DMS53 treated with DMSO at 0.1 percent for 48 hours (cell line): ENCODE data around the gene PLCG2.
"Not testable (repeated sequence)": the region's sequence is repeated elsewhere in the genome, so short reads cannot be mapped to it uniquely, and the experiment has no call there.

Source experiments
- DNase-seq: peaks from one replicate; lab custom pipeline; 2025; ENCODE audit not compliant: unreplicated experiment; lab: John Stamatoyannopoulos, UW

PLCG2 gene

DNA sequence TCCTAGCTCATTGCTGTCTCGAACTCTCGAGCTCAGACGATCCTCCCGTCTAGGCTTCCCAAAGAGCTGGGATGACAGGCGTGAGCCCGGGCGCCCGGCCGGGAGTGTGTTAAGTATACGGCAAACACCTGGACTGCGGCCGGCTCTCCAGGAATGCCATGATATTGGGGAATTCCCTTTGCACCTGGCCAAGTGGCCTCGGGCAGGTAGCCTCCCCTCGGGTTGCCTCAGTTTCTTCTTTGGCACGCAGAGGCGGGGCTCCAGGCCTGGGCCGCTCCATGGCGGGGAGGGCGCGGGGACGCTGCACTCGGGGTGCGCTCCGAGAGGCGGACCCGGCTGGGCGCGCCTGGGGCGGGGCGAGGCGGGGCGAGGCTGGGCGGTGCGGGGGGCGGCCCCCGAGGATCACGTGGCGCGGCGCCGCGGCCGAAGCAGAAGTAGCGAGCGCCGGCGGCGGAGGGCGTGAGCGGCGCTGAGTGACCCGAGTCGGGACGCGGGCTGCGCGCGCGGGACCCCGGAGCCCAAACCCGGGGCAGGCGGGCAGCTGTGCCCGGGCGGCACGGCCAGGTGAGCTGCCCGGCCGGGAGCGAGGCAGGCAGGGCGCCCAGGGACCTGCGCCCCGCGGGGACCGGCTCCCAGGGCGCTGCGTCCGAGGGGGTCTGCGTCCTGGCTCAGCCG, at the start of gene PLCG2:
Gene PLCG2 (plus strand): TSS at position 431 of the 675 bp plus-strand sequence. CDS start 6,699 bp downstream, outside the sequence.
- peak; percentile 45 for DNase-seq

DNA sequence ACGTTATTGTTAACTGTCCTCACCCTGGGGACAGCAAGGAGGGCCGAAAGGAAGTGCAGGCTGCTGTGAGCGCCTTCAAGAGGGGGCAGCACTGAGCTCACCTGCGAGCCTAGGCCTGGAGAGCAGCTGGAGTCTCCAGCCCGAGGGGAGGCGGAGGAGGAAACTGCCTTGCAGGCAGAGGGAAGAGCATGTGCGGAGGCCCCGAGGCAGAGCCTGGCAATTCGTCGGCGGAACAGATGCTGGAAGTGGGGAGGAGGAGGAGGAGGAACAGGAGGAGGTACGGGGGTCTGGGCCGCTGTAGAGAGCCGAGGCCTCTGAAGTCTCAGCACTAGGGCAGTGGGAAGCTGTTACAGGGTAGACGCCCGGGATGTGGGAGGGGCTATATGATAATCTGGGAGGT, 49.6 kb upstream of the PLCG2 start:
- no peak for DNase-seq

DNA sequence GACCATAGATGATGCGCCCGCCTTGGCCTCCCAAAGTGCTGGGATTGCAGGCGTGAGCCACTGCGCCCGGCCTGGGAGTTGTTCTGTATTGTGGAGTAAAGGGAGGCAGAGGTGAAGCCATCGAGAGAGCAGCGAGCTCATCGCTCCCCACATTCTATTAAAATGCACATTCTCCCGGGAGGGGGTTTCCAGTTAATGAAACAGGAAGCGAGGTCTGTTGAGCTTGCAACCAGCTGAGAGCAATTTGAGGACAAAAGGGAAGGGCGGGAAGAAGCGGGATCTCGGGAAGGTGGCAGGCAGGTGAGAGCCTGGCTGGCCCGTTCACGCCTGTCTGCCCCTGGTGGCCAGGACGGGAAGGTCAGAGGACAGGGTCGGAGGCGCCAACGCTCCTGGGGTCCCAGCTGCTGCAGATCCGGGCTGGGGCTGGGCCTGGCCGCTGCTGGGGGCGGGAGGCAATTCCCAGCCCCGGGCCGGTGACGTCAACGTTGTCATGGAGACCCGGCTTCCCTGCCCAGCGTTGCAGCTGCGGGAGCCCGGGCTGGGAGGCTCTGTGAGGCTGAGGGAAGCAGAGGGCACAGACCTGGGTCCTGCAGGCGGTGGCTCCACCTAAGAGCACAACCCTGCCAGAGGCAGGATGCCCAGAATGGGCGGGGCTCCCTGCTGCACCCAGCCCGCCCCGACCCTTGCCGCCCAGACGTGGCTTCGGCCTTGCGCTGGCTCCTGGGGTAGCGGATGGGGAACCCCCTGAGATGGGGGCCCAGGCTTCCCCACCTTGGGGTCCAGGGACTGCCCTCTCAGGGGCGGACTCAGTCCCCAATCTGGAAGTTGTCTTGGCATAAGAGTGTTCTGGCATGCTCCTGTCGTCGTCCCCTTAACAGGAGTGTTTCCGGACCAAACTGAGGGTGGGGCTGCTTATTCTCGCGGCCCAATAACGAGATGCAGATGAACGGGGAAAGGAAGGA, 48.7 kb upstream of the PLCG2 start:
- DNase-seq: peak; percentile 79

DNA sequence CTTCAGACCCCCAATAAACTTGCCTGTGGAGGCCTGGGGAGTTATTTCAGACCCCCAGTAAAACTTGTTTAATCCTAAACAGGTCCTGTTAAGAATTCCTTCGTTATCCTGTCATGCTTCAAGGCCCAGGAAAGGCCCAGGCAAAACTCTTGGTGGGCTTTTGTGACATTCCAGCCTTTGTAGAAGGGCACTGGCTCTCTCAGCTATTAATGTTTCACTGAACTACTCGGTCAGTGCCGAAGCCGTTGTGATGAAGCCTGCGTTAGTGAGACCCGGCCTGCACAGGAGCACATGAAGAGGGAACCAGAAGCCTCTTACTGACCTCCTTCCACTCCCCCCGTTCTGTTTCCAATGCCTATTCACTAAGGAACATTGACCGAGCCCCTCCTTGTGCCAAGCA, 47.4 kb upstream of the PLCG2 start:
- no peak for DNase-seq

DNA sequence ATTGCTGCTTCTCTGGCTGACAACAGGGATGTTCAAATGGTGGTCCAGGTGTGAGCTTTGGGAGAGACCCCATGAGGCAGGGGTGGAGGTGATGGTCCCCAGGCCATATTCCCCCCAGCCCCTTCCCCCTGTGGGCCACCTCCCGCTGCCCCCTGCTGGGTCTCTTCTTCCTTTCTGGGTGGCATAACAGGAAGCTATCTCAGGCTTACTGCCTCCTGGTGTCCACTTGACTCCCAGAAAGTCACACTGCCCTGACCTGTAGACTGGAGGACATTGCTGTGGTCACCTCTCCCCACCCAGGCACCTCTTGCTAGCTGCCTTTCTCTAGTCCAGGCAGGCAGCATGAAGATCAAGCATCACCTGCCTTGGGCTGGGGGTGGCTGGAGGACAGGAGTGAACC, 46.4 kb upstream of the PLCG2 start:
- no peak for DNase-seq

DNA sequence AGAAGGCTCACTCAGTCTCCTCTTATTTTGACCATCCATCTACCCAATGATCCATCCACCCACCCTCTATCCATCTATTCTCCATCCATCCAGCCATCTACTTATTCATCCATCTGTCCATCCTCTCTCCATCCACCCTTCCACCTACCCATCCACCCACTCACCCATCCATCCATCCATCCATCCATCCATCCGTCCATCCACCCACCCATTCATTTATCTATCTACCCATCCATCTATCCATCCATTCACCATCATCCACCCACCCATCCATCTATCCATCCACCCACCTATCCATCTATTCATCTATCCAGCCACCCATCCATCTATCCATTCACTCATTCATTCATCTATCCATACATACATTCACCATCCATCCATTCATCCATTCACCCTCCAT, 45.8 kb upstream of the PLCG2 start:
- DNase-seq: no peak

DNA sequence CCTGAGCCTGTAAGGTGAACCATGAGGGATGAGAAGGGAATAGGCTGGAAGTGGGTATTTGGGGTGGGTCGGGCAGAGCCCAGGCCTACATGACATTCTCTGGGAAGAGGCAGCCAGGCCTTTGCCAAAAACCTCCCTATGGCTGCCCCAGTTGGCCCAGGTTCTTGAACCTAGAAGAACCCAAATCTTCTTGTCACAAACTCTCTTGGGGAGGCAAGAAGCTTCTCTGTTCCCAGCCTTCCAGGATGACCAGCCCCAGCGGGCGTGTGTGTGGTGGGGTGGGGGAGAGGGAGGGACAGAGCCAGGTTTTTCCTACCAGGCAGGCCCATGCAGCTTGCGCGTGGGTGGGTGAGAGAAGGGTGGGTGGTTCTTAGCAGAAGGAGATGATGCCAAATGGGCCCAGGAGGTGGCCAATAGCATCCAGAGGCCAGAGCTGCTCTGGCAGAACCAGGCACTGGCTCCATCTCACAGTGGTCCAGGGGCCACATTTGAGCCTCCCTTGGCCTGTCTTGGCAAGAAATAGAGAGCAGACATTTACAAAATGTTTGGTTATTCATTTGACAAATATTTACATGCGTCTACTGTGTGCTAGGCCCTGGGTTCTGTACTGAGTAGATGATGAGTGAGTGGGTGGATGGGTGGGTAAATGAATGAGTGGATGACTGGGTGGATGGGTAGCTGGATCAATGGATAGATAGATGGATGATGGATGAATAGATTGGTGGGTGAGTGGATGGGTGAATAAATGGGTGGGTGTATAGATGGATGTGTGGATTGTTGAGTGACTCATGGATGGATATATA, 44.3 kb upstream of the PLCG2 start:
- no peak for DNase-seq

DNA sequence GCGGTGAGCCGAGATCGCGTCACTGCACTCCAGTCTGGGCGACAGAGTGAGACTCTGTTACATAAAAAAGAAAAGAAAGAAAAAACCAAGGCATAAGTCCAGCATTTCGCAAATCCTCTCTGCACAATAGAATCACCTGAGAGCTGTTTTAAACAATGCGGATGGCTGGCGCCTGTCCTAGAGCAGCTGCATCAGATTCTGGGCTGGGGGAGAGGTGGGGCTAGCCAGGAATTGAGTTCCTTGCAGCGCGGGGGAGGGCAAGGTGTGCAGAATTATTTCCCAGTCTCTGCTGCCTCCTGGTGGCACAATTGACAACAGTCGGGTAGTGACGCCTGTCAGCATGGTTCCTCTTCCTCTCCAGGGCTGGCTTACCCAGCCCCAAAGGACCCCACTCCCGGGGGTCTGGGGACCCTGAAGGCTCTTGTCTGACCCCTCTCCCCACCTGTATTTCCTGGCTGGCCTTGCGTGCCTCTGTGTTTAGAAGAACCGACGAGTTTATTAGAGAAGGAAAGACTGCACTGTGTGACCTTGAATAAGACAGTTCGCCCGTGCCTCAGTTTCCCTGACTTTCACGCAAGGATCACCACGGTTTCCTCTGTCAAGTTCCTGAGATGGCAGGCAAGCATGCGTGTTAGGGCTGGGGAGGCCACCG, 41.1 kb upstream of the PLCG2 start:
- DNase-seq: peak; percentile 71

DNA sequence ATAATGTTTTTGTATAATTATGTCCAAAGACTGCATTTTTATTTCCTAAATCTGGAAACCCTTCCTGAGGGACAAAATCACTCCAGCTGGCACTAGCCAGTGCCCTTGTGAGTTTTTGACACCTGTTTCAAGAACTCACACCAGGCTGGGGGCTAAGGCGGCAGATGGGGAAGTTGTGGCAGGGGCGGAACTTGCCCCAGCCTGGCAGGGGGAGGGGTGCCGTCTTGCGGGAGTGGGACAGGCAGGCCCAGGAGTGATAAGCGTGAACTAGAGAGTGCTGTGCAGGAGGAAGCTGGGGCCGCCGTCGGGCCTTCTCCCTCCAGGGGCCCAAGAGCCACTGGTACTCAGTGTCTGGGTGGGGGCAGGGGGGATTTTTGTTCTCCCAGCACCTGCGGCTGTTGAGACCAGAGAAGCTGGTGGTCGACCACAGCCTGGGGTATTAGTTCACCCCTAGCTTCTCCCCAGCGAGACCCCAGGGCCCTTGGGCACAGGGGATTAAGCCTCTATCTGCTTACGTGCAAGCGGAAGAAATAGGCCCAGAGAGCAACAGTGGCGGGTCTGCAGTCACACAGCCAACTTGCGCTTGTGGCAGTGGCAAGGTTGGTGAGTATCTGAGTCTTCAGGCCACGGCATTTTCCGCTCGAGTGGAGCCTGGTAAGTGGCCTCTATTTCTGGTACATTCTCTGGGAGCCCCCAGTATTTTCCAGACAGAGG, 40.2 kb upstream of the PLCG2 start:
- no peak for DNase-seq

DNA sequence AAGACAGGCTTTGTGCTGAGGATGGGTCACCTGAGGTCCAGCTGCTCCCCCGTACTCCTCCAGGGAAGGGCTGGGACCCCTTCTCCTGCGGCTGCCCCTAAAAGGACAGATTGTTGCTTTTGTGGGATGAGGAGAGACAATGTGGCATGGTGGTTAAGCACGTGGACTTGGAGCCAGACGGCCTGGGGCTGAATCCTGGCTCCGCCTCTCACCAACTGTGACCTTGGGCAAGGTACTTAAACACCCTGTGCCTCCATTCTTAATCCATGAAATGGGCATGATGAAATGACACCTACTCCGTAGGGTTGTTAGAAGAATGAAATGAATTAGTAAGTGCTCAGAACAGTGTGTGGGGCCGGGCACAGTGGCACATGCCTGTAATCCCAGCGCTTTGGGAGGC, 39.6 kb upstream of the PLCG2 start:
- no peak for DNase-seq

DNA sequence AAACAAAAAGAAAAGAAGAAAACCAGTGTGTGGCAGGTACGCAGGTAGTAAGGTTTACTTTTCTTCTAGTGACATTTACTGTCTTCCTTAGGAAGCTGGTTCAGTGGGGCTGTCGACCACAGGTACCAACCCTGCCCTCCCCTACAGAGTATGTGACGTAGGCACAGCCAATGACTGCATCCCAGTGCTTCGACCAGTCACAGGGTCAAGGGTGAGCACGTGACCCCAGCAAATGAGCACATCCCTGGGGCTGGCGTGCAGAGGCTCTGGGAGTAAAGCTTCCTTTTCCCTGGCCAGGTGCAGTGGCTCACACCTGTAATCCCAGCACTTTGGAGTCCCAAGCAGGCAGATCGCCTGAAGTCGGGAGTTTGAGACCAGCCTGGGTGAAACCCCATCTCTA, 38.9 kb upstream of the PLCG2 start:
- no peak for DNase-seq

DNA sequence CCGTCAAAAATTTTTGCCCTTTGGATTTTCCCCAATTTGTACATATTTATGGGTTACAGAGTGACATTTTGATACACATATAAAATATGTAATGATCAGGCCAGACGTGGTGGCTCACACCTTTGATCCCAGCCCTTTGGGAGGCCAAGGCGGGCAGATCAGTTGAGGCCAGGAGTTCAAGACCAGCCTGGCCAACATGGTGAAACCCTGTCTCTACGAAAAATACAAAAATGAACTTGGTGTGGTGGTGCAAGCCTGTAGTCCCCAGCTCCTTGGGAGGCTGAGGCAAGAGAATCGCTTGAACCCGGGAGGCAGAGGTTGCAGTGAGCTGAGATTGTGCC, 37.7 kb upstream of the PLCG2 start:
- not testable (repeated sequence) for DNase-seq

DNA sequence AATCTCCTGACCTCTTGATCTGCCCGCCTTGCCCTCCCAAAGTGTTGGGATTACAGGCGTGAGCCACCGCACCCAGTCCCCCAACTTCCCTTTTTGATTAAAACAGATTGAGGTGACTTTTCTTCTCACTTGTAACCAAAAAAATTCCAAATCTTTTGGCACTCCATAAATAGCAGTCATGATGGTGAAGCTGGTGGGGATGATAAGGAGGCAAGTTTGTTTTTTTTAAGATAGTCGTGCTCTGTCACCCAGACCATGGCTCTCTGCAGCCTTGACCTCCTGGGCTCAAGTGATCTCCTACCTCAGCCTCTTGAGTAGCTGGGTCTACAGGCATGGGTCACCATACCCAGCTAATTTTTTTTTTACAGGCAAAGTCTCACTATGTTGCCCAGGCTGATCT, 34.7 kb upstream of the PLCG2 start:
- DNase-seq: no peak

DNA sequence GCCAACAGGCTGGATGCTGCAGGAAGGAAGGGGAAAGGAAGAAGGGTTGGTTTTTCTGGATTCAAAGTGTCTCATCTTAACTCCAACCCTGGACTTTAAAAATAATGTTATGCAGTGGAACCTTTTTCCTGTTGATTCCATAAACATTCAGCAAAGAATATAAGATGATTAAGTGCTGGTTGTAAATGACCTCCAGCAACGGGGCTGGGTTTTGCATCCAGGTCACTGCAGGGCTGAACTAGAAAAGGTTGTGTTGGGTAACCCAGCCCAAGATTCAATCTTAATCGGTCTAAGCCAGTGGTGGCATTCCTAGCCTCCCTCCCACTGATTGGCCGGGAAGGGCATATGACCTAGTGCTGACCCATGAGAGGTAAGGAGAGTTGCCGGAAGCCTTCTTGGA, 34.2 kb upstream of the PLCG2 start:
- DNase-seq: no peak

DNA sequence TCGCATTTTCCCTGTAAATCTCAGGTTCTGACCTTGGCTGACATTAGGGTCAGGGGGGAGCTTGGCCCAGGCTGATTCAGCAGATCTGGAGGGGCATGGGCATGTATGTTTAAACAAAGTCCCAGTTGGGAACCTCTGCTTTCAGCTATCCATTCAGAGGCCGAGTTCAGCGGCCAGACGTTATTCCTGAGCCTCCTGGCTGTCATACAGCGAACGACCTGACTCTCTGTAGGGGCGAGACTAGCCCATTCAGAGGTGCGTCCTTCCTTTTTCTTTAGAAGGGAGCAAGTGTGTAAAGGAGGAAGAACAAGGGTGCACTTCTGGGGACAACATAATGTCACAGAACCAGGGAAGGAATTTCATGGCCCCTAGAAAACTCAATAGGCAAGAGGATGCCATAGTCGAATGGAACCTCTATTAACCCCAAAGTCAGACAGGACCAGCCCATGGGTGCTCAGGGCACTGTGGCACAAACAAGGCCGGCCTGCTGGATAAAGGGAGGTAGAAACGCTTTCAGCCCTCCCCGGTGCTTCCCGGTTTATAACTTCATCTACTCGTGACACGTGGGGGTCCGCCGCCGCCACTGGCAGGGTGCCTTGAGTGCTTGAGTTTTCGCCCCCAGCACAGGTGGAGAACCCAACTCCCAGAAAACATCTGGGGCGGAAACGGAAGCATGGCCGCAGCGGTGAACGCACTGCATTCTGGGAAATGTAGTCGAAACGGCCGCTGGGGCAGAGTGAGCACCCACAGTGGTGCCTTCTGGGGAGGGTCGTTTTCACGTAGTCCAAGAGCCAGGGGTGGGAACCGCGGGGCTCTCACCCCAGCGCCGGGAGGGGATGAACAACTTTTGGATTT, 33.2 kb upstream of the PLCG2 start:
- peak; percentile 25 for DNase-seq

DNA sequence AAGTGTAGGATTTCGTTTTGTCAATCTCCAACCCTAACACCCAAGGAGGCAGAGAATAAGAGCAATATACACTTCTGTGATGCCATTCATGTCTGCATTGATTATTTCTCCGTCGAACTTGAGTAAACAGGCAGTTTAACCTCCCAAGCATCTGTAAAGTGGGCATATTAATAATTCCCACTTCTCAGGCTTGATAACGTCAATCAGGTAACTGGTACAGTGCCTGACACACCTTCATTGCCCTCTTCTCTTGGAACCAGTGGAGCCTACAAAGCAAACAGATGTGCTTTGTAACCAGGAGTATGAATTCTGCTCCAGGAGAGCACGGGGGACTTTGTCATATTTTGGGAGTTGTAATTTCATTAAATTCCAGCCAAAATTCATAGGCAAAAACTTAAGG, 32.5 kb upstream of the PLCG2 start:
- DNase-seq: no peak

DNA sequence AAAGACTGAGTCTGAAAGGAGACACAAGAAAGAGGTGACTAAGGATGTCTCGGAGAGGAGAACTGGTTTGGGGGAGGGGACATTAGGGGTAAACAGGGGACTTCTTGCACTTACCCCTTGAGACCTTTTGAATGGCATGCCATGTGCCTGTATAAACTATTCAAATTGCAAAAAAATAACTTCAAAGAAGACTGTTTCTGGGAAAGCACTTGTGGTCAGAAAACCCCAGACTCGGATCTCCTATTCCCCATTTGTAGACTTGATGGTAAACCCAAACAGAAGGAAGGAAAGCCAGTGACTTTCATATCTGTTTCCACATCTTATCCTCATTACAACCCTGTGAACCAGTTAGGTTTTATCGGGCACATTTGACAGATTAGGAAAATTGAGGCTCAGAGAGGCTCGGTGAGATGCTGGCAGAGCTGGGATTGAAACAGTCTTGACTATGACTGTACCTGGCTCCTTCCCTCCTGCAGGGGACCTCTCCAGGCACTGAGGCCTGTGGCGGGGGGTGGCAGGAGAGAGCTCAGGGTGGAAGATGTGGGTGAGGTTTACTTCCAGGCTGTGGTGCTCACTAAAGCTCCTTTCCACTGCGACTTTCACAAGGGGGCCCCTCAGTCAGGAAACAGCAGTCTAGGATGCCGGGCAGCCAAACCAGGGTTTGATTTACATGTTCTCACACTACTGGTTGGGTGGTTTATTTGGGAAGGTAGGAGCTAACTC, 30.5 kb upstream of the PLCG2 start:
- DNase-seq: no peak

DNA sequence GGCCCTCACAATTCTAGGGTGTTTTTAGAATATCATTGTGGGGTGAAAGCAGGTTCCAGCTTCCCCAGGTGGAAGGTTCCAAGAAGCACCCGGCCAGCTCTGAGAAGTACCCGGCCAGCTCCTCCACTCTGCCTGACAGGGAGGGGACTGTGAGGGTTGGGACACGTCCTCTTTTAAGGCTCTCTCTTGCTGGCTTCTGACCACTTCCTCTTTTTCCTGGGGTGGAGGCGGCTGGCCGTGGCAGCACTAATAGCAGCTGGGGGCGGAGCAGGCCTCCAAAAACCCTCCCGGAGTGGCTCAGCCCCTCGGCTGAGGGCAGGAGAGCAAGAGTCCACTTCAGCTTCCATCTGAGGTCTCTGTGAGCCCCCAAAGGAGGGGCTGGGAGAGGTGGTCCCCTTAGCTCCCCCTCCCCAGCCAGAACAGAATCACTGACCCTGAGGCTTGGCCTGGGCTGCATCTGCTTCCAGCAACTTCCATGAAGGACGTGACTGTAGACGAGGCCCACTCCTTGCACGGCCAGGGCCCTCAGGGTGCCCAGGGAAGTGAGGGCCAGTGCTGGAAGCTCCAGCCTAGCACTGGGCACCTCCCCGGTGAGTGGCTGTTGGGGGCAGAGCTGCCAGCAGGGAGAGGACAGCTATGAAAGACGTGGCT, 26.7 kb upstream of the PLCG2 start:
- no peak for DNase-seq

DNA sequence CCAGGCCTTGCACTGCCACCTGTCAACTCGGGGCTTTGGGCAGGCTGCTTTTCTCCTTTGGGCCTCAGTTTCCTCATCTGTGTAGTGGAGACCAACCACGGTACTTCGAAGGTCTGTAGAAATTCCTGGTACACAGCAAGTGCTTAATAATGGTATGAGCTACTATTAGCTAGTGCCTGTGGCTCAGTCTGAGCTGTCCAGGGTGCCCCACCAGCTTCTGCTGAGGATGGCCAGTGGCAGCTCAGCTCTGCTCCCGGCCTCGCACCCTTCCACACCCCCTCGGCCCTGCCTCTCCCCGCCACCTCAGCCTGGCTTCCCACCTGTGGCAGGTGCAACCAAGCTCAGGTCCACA, 26.2 kb upstream of the PLCG2 start:
- DNase-seq: no peak
